BLaER1 (cell line): ENCODE measurements around the gene TPI1.

Source experiments
- H3K27ac ChIP-seq: shearing (Covaris generic); formaldehyde crosslinking; 2 replicates; pipeline ENCODE4 v1.8.1; 2022
- H3K27me3 ChIP-seq: shearing (Covaris generic); formaldehyde crosslinking; 2 replicates; pipeline ENCODE4 v1.8.1; 2022
- H3K36me3 ChIP-seq: shearing (Covaris generic); formaldehyde crosslinking; 2 replicates; pipeline ENCODE4 v1.8.1; 2022
- H3K4me1 ChIP-seq: shearing (Covaris generic); formaldehyde crosslinking; 2 replicates; pipeline ENCODE4 v1.8.1; 2022
- H3K4me2 ChIP-seq: shearing (Covaris generic); formaldehyde crosslinking; 2 replicates; pipeline ENCODE4 v1.8.1; 2022
- H3K4me3 ChIP-seq: shearing (Covaris generic); formaldehyde crosslinking; 2 replicates; pipeline ENCODE4 v1.8.1; 2022
- H3K9ac ChIP-seq: shearing (Covaris generic); formaldehyde crosslinking; 2 replicates; pipeline ENCODE4 v1.8.1; 2022
- H3K9me3 ChIP-seq: shearing (Covaris generic); formaldehyde crosslinking; 2 replicates; pipeline ENCODE4 v1.8.1; 2022
- H4K20me1 ChIP-seq: shearing (Covaris generic); formaldehyde crosslinking; 2 replicates; pipeline ENCODE4 v1.8.1; 2022
- Cebpa-rat ChIP-seq: shearing (Covaris generic); IDR thresholded peaks from 2 replicates; pipeline ENCODE4 v1.8.1; 2022

The TPI1 gene

GRCh38 chr12:6867413-6868210, at the start of gene TPI1:
Gene TPI1, plus strand, starts transcription at chr12:6867531. Its CDS starts 36 bp downstream, at chr12:6867567.
- no peaks in the 10 kb centered on the region for H3K27me3 ChIP-seq
- peaks cover 60% of the 10 kb centered on the region for H3K4me1 ChIP-seq
- H3K9ac ChIP-seq = peak within 1 kb of the TSS; percentile 98
- peak within 1 kb of the TSS; percentile 100 for H3K4me2 ChIP-seq
- peak within 1 kb of the TSS; percentile 96 for H3K27ac ChIP-seq
- peak within 1 kb of the TSS; percentile 86 for H3K4me3 ChIP-seq
- peaks cover 60% of the 10 kb centered on the region for H4K20me1 ChIP-seq
- H3K36me3 ChIP-seq = peaks cover 66% of the 10 kb centered on the region
- H3K9me3 ChIP-seq = no peaks in the 10 kb centered on the region
- no peak for TF ChIP-seq Cebpa-rat

DNA sequence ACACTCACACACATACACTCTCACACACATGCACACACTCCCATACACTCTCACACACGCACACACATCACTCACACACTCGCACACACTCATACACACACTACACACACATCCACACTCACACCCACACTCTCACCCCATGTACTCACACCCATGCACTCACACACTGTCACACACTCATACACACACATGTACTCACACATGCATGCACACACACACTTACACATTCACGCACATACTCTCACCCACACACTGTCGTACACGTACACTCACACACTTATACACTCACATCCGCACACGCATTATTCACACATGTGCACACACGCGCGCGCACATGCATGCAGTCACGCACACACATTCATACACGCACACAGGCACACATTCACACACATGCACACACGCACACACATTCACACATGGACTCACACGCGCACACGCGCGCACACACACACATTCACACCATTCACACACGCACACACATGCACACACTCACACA, 49.6 kb upstream of the TPI1 start:
- TF ChIP-seq Cebpa-rat = no peak
- H3K9ac ChIP-seq = no peak overlapping the region
- H3K4me3 ChIP-seq = no peak overlapping the region
- H3K27ac ChIP-seq = no peak overlapping the region
- no peaks in the 10 kb centered on the region for H3K36me3 ChIP-seq
- no peaks in the 10 kb centered on the region for H3K9me3 ChIP-seq
- peaks cover 72% of the 10 kb centered on the region for H3K27me3 ChIP-seq
- no peak overlapping the region for H3K4me2 ChIP-seq
- H4K20me1 ChIP-seq = peaks cover 6% of the 10 kb centered on the region; the same call in 1 of the 2 replicates
- H3K4me1 ChIP-seq = peaks cover 22% of the 10 kb centered on the region

- H3K4me1 ChIP-seq = peaks cover 20% of the 10 kb centered on the region
- TF ChIP-seq Cebpa-rat = no peak
- no peaks in the 10 kb centered on the region for H3K36me3 ChIP-seq
- H3K4me3 ChIP-seq = no peak overlapping the region
- H3K27ac ChIP-seq = no peak overlapping the region
- no peaks in the 10 kb centered on the region for H3K9me3 ChIP-seq
- H4K20me1 ChIP-seq = peaks cover 11% of the 10 kb centered on the region; the same call in 1 of the 2 replicates
- H3K9ac ChIP-seq = no peak overlapping the region
- H3K27me3 ChIP-seq = peaks cover 77% of the 10 kb centered on the region
- H3K4me2 ChIP-seq = no peak overlapping the region
These were observed 49.1 kb upstream of the TPI1 start for GRCh38 chr12:6818222-6818621.

DNA sequence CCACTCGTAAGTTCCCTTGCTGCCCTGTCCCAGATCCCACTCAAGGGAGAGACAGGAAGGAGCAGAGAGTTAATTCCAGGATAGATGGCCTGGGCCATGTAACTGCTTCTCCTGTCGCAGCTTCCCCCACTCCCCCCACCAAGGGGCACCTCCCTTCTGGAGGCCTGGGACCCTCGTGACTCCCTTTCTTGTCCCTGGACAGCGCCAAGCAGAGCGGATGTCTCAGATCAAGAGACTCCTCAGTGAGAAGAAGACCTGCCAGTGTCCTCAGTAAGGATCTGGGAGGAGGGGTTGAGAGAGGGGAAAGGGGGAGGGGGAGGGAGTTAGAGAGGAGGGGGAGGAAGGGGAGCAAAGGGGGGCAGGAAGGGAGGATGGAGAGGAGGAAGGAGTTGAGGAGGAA, 48.7 kb upstream of the TPI1 start:
- no peak for TF ChIP-seq Cebpa-rat
- no peak overlapping the region for H3K4me3 ChIP-seq
- H4K20me1 ChIP-seq = peaks cover 15% of the 10 kb centered on the region; the same call in 1 of the 2 replicates
- peaks cover 78% of the 10 kb centered on the region for H3K27me3 ChIP-seq
- no peak overlapping the region for H3K4me2 ChIP-seq
- no peaks in the 10 kb centered on the region for H3K9me3 ChIP-seq
- H3K36me3 ChIP-seq = no peaks in the 10 kb centered on the region
- H3K9ac ChIP-seq = no peak overlapping the region
- no peak overlapping the region for H3K27ac ChIP-seq
- H3K4me1 ChIP-seq = peaks cover 20% of the 10 kb centered on the region

- Histone ChIP-seq H4K20me1 (peaks cover 15% of the 10 kb centered on the region; the same call in 1 of the 2 replicates), H3K36me3 (no peaks in the 10 kb centered on the region), H3K9ac (no peak overlapping the region), H3K4me1 (peaks cover 17% of the 10 kb centered on the region), H3K9me3 (no peaks in the 10 kb centered on the region), H3K27me3 (peaks cover 78% of the 10 kb centered on the region), H3K4me3 (no peak overlapping the region), H3K27ac (no peak overlapping the region), H3K4me2 (no peak overlapping the region)
- TF ChIP-seq Cebpa-rat = no peak
These were observed 48.0 kb upstream of the TPI1 start for GRCh38 chr12:6819106-6820030.

GRCh38 chr12:6820166-6820565, 47.2 kb upstream of the TPI1 start:
- no peaks in the 10 kb centered on the region for H3K36me3 ChIP-seq
- peaks cover 22% of the 10 kb centered on the region; the same call in 1 of the 2 replicates for H4K20me1 ChIP-seq
- H3K27me3 ChIP-seq = peaks cover 78% of the 10 kb centered on the region
- H3K4me2 ChIP-seq = no peak overlapping the region
- H3K9me3 ChIP-seq = no peaks in the 10 kb centered on the region
- TF ChIP-seq Cebpa-rat = no peak
- H3K27ac ChIP-seq = no peak overlapping the region
- H3K9ac ChIP-seq = no peak overlapping the region
- no peak overlapping the region for H3K4me3 ChIP-seq
- peaks cover 11% of the 10 kb centered on the region; the same call in 1 of the 2 replicates for H3K4me1 ChIP-seq

- Histone ChIP-seq H3K9me3 (no peaks in the 10 kb centered on the region), H3K27ac (no peak within 1 kb of the TSS), H3K9ac (no peak within 1 kb of the TSS), H3K4me2 (peak within 1 kb of the TSS; percentile 43; the same call in 1 of the 2 replicates), H3K4me3 (peak within 1 kb of the TSS; percentile 18; the same call in 1 of the 2 replicates), H3K36me3 (no peaks in the 10 kb centered on the region), H3K27me3 (peaks cover 87% of the 10 kb centered on the region), H3K4me1 (peaks cover 14% of the 10 kb centered on the region), H4K20me1 (peaks cover 39% of the 10 kb centered on the region)
- no peak for TF ChIP-seq Cebpa-rat
These were observed 45.5 kb upstream of the TPI1 start, which contains the start of gene GPR162 for GRCh38 chr12:6821591-6822425. Gene GPR162, plus strand, starts transcription at chr12:6821821. Its CDS starts 2,078 bp downstream, at chr12:6823899.

DNA sequence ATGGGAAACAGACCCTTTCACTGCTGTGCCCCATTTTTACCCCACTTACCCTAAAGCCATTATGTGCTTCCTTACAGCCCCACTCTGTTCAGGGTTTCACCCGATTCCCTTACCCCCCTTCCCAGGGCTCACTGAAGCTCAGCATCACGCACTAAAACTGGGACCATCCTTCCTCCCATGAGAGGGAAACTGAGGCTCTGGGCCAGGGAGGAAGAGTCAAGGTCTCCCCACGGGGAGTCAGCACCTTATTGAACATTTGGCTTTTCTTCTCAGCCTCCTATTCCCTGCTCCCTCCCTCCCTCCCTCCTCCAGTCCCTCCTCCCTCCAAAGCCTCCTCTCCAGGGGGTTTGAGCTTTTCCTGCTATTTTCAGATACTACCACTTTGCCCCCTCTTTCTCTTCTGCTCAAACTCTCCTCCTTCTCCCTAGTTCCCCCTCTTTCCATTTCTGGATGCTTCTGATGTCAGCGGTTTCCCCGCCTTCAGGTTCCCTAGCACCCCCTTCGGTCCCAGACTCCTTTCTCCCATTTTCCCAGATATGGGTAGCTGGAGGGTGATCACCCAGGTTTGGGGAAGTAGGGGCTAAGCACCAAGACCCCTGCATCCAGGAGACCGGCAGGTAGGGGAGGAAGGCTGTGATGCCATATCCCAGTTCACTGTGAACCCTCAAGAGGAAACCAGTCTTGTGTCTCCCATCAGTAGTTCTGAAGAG, 44.8 kb upstream of the TPI1 start:
- no peak overlapping the region for H3K27ac ChIP-seq
- no peak overlapping the region for H3K4me2 ChIP-seq
- peaks cover 22% of the 10 kb centered on the region for H3K4me1 ChIP-seq
- peaks cover 95% of the 10 kb centered on the region for H3K27me3 ChIP-seq
- no peaks in the 10 kb centered on the region for H3K36me3 ChIP-seq
- no peak for TF ChIP-seq Cebpa-rat
- no peak overlapping the region for H3K9ac ChIP-seq
- no peaks in the 10 kb centered on the region for H3K9me3 ChIP-seq
- H4K20me1 ChIP-seq = peaks cover 46% of the 10 kb centered on the region
- H3K4me3 ChIP-seq = peak overlapping the region; percentile 18; the same call in 1 of the 2 replicates
